DLD1 (cell line): ENCODE results near the gene CCSER1.

Experiments
- in situ Hi-C: cut with HindIII; loops from 2 replicates; pipeline ENCODE4 v1.10.0; 2017; ENCODE audit warnings: low sequenced_read_pairs

The CCSER1 gene

GRCh38 chr4:90127706-90128345 is 632 bp downstream of the CCSER1 start:
- in situ Hi-C loops: no loop called here

- in situ Hi-C loops: no loop called here
These were observed 1.8 kb downstream of the CCSER1 start for GRCh38 chr4:90128961-90129495.

- in situ Hi-C loops: no loop called here
These were observed 2.9 kb downstream of the CCSER1 start for GRCh38 chr4:90130076-90130475.

GRCh38 chr4:90137555-90137954 is 10.4 kb downstream of the CCSER1 start:
- in situ Hi-C loops: no loop called here

- in situ Hi-C loops: no loop called here
These were observed 14.9 kb downstream of the CCSER1 start for GRCh38 chr4:90142081-90142480.

GRCh38 chr4:90145319-90145718 is 18.1 kb downstream of the CCSER1 start:
- in situ Hi-C loops: no loop called here

GRCh38 chr4:90146306-90146705 is 19.1 kb downstream of the CCSER1 start:
- in situ Hi-C loops: no loop called here

GRCh38 chr4:90148574-90149148 is 21.5 kb downstream of the CCSER1 start:
- in situ Hi-C loops: no loop called here

GRCh38 chr4:90152024-90152423 is 24.8 kb downstream of the CCSER1 start:
- in situ Hi-C loops: no loop called here

GRCh38 chr4:90159193-90159592 is 32.0 kb downstream of the CCSER1 start:
- in situ Hi-C loops: no loop called here

- in situ Hi-C loops: no loop called here
These were observed 32.9 kb downstream of the CCSER1 start for GRCh38 chr4:90160044-90160443.

GRCh38 chr4:90162566-90162965 is 35.4 kb downstream of the CCSER1 start:
- in situ Hi-C loops: no loop called here

- in situ Hi-C loops: no loop called here
These were observed 36.7 kb downstream of the CCSER1 start for GRCh38 chr4:90163872-90164271.

- in situ Hi-C loops: no loop called here
These were observed 38.7 kb downstream of the CCSER1 start for GRCh38 chr4:90165883-90166282.

- in situ Hi-C loops: no loop called here
These were observed 44.3 kb downstream of the CCSER1 start for GRCh38 chr4:90171491-90171890.

- in situ Hi-C loops: no loop called here
These were observed 47.4 kb downstream of the CCSER1 start for GRCh38 chr4:90174621-90175023.

- in situ Hi-C loops: no loop called here
These were observed 54.5 kb downstream of the CCSER1 start for GRCh38 chr4:90181644-90182043.

GRCh38 chr4:90183254-90183653 is 56.1 kb downstream of the CCSER1 start:
- in situ Hi-C loops: no loop called here

- in situ Hi-C loops: no loop called here
These were observed 57.4 kb downstream of the CCSER1 start for GRCh38 chr4:90184560-90184959.

GRCh38 chr4:90185416-90185815 is 58.2 kb downstream of the CCSER1 start:
- in situ Hi-C loops: no loop called here

- in situ Hi-C loops: no loop called here
These were observed 59.0 kb downstream of the CCSER1 start for GRCh38 chr4:90186229-90186628.

- in situ Hi-C loops: no loop called here
These were observed 60.1 kb downstream of the CCSER1 start for GRCh38 chr4:90187148-90187884.
